ENCODE results near the gene KNTC1. TPM values are rescaled to one million over a fixed set of nuclear protein-coding genes. Genes with fewer than 3 reads are reported as not detected.
A peak's percentile ranks its signal among the peaks of the same experiment; 100 is the strongest.
"Not testable (repeated sequence)": the region's sequence is repeated elsewhere in the genome, so short reads cannot be mapped to it uniquely, and the experiment has no call there.

KNTC1 gene
- total RNA-seq, 1 experiment from 2014 or later: 38.7 TPM

GRCh38 chr12:122503783-122504590 lies 23.1 kb upstream of the KNTC1 start:
- in situ Hi-C loops (cut with HindIII; ENCODE audit: low pct_unique_long_range_greater_than_20kb, low sequenced_read_pairs): no loop called here
- no peak for DNase-seq (ENCODE audit: low read depth, low spot score)

GRCh38 chr12:122505419-122506051 lies 21.5 kb upstream of the KNTC1 start:
- no peak for DNase-seq (ENCODE audit: low read depth, low spot score)
- in situ Hi-C loops (cut with HindIII; ENCODE audit: low pct_unique_long_range_greater_than_20kb, low sequenced_read_pairs): no loop called here

- in situ Hi-C loops (cut with HindIII; ENCODE audit: low pct_unique_long_range_greater_than_20kb, low sequenced_read_pairs): no loop called here
- DNase-seq (ENCODE audit: low read depth, low spot score): no peak
Measured at GRCh38 chr12:122506393-122506938, 20.6 kb upstream of the KNTC1 start.

GRCh38 chr12:122508163-122508562 lies 18.9 kb upstream of the KNTC1 start:
- in situ Hi-C loops (cut with HindIII; ENCODE audit: low pct_unique_long_range_greater_than_20kb, low sequenced_read_pairs): no loop called here
- no peak for DNase-seq (ENCODE audit: low read depth, low spot score)

GRCh38 chr12:122513028-122513427 lies 14.0 kb upstream of the KNTC1 start:
- DNase-seq (ENCODE audit: low read depth, low spot score); in situ Hi-C loops (cut with HindIII; ENCODE audit: low pct_unique_long_range_greater_than_20kb, low sequenced_read_pairs): not testable (repeated sequence)

GRCh38 chr12:122513660-122514059 lies 13.4 kb upstream of the KNTC1 start:
- in situ Hi-C loops (cut with HindIII; ENCODE audit: low pct_unique_long_range_greater_than_20kb, low sequenced_read_pairs): no loop called here
- DNase-seq (ENCODE audit: low read depth, low spot score): no peak

- no peak for DNase-seq (ENCODE audit: low read depth, low spot score)
- in situ Hi-C loops (cut with HindIII; ENCODE audit: low pct_unique_long_range_greater_than_20kb, low sequenced_read_pairs): no loop called here
Measured at GRCh38 chr12:122515275-122515674, 11.8 kb upstream of the KNTC1 start.

- in situ Hi-C loops (cut with HindIII; ENCODE audit: low pct_unique_long_range_greater_than_20kb, low sequenced_read_pairs): no loop called here
- no peak for DNase-seq (ENCODE audit: low read depth, low spot score)
Measured at GRCh38 chr12:122516544-122517361, 10.3 kb upstream of the KNTC1 start.

GRCh38 chr12:122517877-122518276 lies 9.2 kb upstream of the KNTC1 start:
- in situ Hi-C loops (cut with HindIII; ENCODE audit: low pct_unique_long_range_greater_than_20kb, low sequenced_read_pairs): no loop called here
- peak; percentile 81 for DNase-seq (ENCODE audit: low read depth, low spot score)

- in situ Hi-C loops (cut with HindIII; ENCODE audit: low pct_unique_long_range_greater_than_20kb, low sequenced_read_pairs): no loop called here
Measured at GRCh38 chr12:122518908-122519307, 8.1 kb upstream of the KNTC1 start.

GRCh38 chr12:122519418-122519817 lies 7.6 kb upstream of the KNTC1 start:
- in situ Hi-C loops (cut with HindIII; ENCODE audit: low pct_unique_long_range_greater_than_20kb, low sequenced_read_pairs): no loop called here
- no peak for DNase-seq (ENCODE audit: low read depth, low spot score)

More at GRCh38 chr12:122518908-122519307, 8.1 kb upstream of the KNTC1 start:
- DNase-seq (ENCODE audit: low read depth, low spot score): no peak

GRCh38 chr12:122520676-122521075 lies 6.4 kb upstream of the KNTC1 start:
- no peak for DNase-seq (ENCODE audit: low read depth, low spot score)
- in situ Hi-C loops (cut with HindIII; ENCODE audit: low pct_unique_long_range_greater_than_20kb, low sequenced_read_pairs): no loop called here

GRCh38 chr12:122523280-122523679 lies 3.8 kb upstream of the KNTC1 start:
- in situ Hi-C loops (cut with HindIII; ENCODE audit: low pct_unique_long_range_greater_than_20kb, low sequenced_read_pairs): no loop called here
- DNase-seq (ENCODE audit: low read depth, low spot score): peak; percentile 54

GRCh38 chr12:122523846-122524718 lies 3.0 kb upstream of the KNTC1 start:
- in situ Hi-C loops (cut with HindIII; ENCODE audit: low pct_unique_long_range_greater_than_20kb, low sequenced_read_pairs): no loop called here
- no peak for DNase-seq (ENCODE audit: low read depth, low spot score)

GRCh38 chr12:122527478-122527944 lies 462 bp downstream of the KNTC1 start:
- in situ Hi-C loops (cut with HindIII; ENCODE audit: low pct_unique_long_range_greater_than_20kb, low sequenced_read_pairs): no loop called here
- no peak for DNase-seq (ENCODE audit: low read depth, low spot score)

GRCh38 chr12:122528582-122528981 lies 1.5 kb downstream of the KNTC1 start:
- DNase-seq (ENCODE audit: low read depth, low spot score): no peak
- in situ Hi-C loops (cut with HindIII; ENCODE audit: low pct_unique_long_range_greater_than_20kb, low sequenced_read_pairs): no loop called here

GRCh38 chr12:122528992-122529391 lies 1.9 kb downstream of the KNTC1 start:
- in situ Hi-C loops (cut with HindIII; ENCODE audit: low pct_unique_long_range_greater_than_20kb, low sequenced_read_pairs): no loop called here
- no peak for DNase-seq (ENCODE audit: low read depth, low spot score)
